Astrocyte (in vitro differentiated cells and primary cell): Measurements from ENCODE around the gene TTC7B. TPM values are rescaled to one million over a fixed set of nuclear protein-coding genes. Genes with fewer than 3 reads are reported as not detected.
A peak's percentile ranks its signal among the peaks of the same experiment; 100 is the strongest.

Experiments
- DNase-seq: peaks from one replicate; pipeline ENCODE4 v3.0.0-alpha.2; 2010; ENCODE audit warnings: low read depth
- FAIRE-seq: peaks from 2 replicates; lab custom pipeline; 2011; peaks lifted over from hg19 to GRCh38; lab: Jason Lieb, UNC
- H2AFZ ChIP-seq: 2 replicates; pipeline ENCODE4 v1.6.0; 2012; ENCODE audit warnings: low read depth, low read length, inconsistent platforms
- H3K27ac ChIP-seq: 2 replicates; pipeline ENCODE4 v1.5.1; 2011; ENCODE audit warnings: low read depth, low read length, inconsistent platforms
- H3K27me3 ChIP-seq: 2 replicates; pipeline ENCODE4 v1.6.0; 2011; ENCODE audit warnings: low read length, inconsistent platforms; ENCODE audit not compliant: insufficient read depth
- H3K36me3 ChIP-seq: 2 replicates; pipeline ENCODE4 v1.5.1; 2011; ENCODE audit warnings: low read length, inconsistent platforms; ENCODE audit not compliant: insufficient read depth
- H3K4me1 ChIP-seq: 2 replicates; pipeline ENCODE4 v1.5.1; 2011; ENCODE audit warnings: low read length, inconsistent platforms; ENCODE audit not compliant: insufficient read depth
- H3K4me2 ChIP-seq: 2 replicates; pipeline ENCODE4 v1.6.0; 2012; ENCODE audit warnings: low read length, inconsistent platforms
- H3K4me3 ChIP-seq: 2 replicates; pipeline ENCODE4 v1.5.1; 2011; ENCODE audit warnings: low read depth, mild to moderate bottlenecking, low read length, inconsistent platforms; ENCODE audit not compliant: insufficient read depth
- H3K79me2 ChIP-seq: 2 replicates; pipeline ENCODE4 v1.6.0; 2012; ENCODE audit warnings: mild to moderate bottlenecking, low read length, inconsistent platforms; ENCODE audit not compliant: insufficient read depth
- H3K9ac ChIP-seq: 2 replicates; pipeline ENCODE4 v1.6.0; 2012; ENCODE audit warnings: mild to moderate bottlenecking, low read length, inconsistent platforms
- H3K9me3 ChIP-seq: 2 replicates; pipeline ENCODE4 v1.5.1; 2012; ENCODE audit warnings: low read depth, mild to moderate bottlenecking, low read length, inconsistent platforms; ENCODE audit not compliant: insufficient read depth
- H4K20me1 ChIP-seq: 2 replicates; pipeline ENCODE4 v1.6.0; 2012; ENCODE audit warnings: low read length, inconsistent platforms; ENCODE audit not compliant: insufficient read depth
- H3K27ac Mint-ChIP-seq: one replicate; pipeline ENCODE4 v1.8.0; 2021; ENCODE audit warnings: mild to moderate bottlenecking, mixed read lengths; ENCODE audit not compliant: unreplicated experiment
- H3K27me3 Mint-ChIP-seq: one replicate; pipeline ENCODE4 v1.8.0; 2021; ENCODE audit warnings: low read depth, mixed read lengths; ENCODE audit not compliant: unreplicated experiment
- H3K36me3 Mint-ChIP-seq: one replicate; pipeline ENCODE4 v1.8.0; 2021; ENCODE audit warnings: low read depth, mixed read lengths; ENCODE audit not compliant: unreplicated experiment
- H3K4me1 Mint-ChIP-seq: one replicate; pipeline ENCODE4 v1.8.0; 2021; ENCODE audit warnings: low read depth, mixed read lengths; ENCODE audit not compliant: unreplicated experiment
- H3K4me3 Mint-ChIP-seq: one replicate; pipeline ENCODE4 v1.8.0; 2021; ENCODE audit warnings: mild to moderate bottlenecking, moderate library complexity, mixed read lengths; ENCODE audit not compliant: unreplicated experiment
- H3K9me3 Mint-ChIP-seq: one replicate; pipeline ENCODE4 v1.8.0; 2021; ENCODE audit warnings: mild to moderate bottlenecking, mixed read lengths; ENCODE audit not compliant: unreplicated experiment
- EZH2 ChIP-seq: IDR thresholded peaks from 2 replicates; pipeline ENCODE4 v1.6.1; 2012; ENCODE audit warnings: mild to moderate bottlenecking, low read length, inconsistent platforms; ENCODE audit not compliant: insufficient read depth
- total RNA-seq: library from RNA; stranded (reverse); gene quantifications from 2 replicates; pipeline ENCODE4 v1.2.1, GENCODE V29; 2021
- TF ChIP-seq, protein P1 (sequence below): IDR thresholded peaks from 2 replicates; pipeline ENCODE4 v1.5.1; 2011; ENCODE audit warnings: low read depth, mild to moderate bottlenecking, inconsistent platforms, low read length, moderate library complexity; ENCODE audit not compliant: insufficient read depth

The TTC7B gene
- total RNA-seq, 1 donor from 2014 or later: 42.1 TPM

DNA sequence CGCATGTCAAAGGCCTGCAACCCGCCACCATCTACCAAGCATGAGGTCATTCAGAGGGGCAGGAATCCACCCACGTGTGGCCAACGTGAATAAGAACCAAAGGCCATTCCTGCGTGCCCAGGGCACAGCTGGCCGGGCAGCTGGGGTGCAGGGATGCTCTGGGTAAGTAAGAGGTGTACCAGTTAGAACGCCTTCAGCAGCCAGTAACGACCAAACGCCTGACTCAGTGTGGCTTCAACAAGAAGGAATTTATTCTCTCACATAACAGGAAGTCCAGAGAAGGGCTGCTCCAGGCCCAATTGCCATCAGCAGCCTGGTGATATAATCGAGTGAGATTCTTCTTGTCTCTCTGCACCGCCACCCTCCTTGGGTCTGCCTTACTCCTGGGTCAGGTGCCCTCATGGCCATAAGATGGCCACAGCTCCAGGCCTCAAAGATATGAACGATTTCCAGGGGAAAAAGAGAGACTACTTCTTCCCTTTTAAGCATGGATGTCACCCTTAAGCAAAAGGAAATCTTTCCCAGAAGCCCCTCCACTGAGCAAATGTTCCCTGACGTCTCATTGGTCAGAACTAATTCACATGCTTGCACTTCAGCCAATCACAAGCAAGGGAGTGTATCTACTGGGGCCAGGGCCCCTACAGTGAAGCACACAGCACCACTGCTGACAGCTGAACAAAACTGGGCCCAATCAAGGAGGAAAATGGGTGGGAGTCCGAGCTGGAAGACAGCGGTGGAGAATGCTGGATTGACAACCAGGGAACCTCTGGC is 7.3 kb downstream of the TTC7B start:
- Mint-ChIP-seq H3K9me3 (no peaks in the 10 kb centered on the region), H3K27me3 (no peaks in the 10 kb centered on the region), H3K36me3 (no peaks in the 10 kb centered on the region), H3K4me3 (no peak overlapping the region), H3K4me1 (peaks cover 17% of the 10 kb centered on the region), H3K27ac (peak overlapping the region; percentile 53)
- no peaks in the 10 kb centered on the region for H3K27me3 ChIP-seq
- H2AFZ ChIP-seq: no peak overlapping the region
- no peak for FAIRE-seq
- peaks cover 58% of the 10 kb centered on the region for H4K20me1 ChIP-seq
- peak; percentile 37 for DNase-seq
- H3K36me3 ChIP-seq: no peaks in the 10 kb centered on the region
- peaks cover 22% of the 10 kb centered on the region for H3K4me1 ChIP-seq
- no peak overlapping the region for H3K4me2 ChIP-seq
- H3K9ac ChIP-seq: no peak overlapping the region
- no peak overlapping the region for H3K27ac ChIP-seq
- H3K79me2 ChIP-seq: peaks cover 73% of the 10 kb centered on the region
- H3K4me3 ChIP-seq: no peak overlapping the region
- H3K9me3 ChIP-seq: no peaks in the 10 kb centered on the region
- no peak for TF ChIP-seq EZH2
- TF ChIP-seq, protein P1, sequence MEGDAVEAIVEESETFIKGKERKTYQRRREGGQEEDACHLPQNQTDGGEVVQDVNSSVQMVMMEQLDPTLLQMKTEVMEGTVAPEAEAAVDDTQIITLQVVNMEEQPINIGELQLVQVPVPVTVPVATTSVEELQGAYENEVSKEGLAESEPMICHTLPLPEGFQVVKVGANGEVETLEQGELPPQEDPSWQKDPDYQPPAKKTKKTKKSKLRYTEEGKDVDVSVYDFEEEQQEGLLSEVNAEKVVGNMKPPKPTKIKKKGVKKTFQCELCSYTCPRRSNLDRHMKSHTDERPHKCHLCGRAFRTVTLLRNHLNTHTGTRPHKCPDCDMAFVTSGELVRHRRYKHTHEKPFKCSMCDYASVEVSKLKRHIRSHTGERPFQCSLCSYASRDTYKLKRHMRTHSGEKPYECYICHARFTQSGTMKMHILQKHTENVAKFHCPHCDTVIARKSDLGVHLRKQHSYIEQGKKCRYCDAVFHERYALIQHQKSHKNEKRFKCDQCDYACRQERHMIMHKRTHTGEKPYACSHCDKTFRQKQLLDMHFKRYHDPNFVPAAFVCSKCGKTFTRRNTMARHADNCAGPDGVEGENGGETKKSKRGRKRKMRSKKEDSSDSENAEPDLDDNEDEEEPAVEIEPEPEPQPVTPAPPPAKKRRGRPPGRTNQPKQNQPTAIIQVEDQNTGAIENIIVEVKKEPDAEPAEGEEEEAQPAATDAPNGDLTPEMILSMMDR: no peak

GRCh38 chr14:90807060-90807459 is 9.2 kb downstream of the TTC7B start:
- no peaks in the 10 kb centered on the region for H3K27me3 Mint-ChIP-seq
- DNase-seq (no peak), FAIRE-seq (no peak)
- Histone ChIP-seq H3K36me3 (no peaks in the 10 kb centered on the region), H3K9ac (no peak overlapping the region), H3K79me2 (peaks cover 56% of the 10 kb centered on the region), H3K4me1 (peaks cover 31% of the 10 kb centered on the region), H2AFZ (no peak overlapping the region), H3K9me3 (no peaks in the 10 kb centered on the region), H3K4me3 (no peak overlapping the region), H3K27me3 (no peaks in the 10 kb centered on the region), H3K27ac (no peak overlapping the region), H3K4me2 (no peak overlapping the region), H4K20me1 (peaks cover 42% of the 10 kb centered on the region)
- no peak overlapping the region for H3K27ac Mint-ChIP-seq
- H3K4me1 Mint-ChIP-seq: peaks cover 25% of the 10 kb centered on the region
- H3K36me3 Mint-ChIP-seq: no peaks in the 10 kb centered on the region
- no peak for TF ChIP-seq EZH2
- TF ChIP-seq, protein P1: no peak
- no peak overlapping the region for H3K4me3 Mint-ChIP-seq
- no peaks in the 10 kb centered on the region for H3K9me3 Mint-ChIP-seq
